ENCODE results near the gene FAM83F. TPM values are rescaled to one million over a fixed set of nuclear protein-coding genes. Genes with fewer than 3 reads are reported as not detected.
A peak's percentile ranks its signal among the peaks of the same experiment; 100 is the strongest.

FAM83F gene
- polyA plus RNA-seq, 5 donors = 0.14 to 0.36 (median 0.34) TPM

DNA sequence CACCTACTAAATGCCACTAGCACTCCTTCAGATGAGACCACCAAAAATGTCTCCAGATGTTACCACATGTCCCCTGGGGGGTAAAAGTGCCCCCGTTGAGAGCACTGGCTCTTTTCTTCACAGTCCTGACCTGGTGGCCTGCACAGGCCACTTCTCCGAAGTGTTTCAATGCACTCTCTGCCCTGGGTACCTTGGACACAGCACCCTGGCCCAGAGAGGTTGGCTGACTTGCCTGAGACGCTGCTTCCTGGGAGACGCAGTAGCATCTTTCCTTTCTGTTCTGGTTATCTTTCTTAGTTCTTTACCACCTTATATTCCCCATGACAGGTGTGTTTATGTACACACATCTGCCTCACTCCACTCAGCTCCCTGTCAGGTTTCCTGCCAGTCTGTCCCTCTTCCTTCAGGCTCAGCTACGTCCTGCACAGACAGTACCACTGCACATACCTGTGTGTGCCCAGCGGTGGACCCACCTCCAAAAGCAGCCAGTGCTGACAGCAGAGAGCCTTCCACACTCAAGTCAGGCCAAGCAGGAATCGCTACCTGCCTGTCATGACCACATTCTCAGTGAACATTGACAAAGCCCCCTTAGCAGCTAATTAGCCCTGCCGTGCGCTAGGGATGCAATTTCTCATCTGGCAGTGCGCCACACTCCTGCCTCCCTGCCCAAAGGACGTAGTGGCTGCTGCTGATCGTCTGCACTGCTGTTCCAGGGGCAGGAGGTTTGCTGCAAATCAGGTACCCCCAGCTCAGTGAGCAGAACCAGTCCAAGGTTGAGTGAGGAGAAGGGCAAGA lies 39.0 kb downstream of the FAM83F start:
- no peak for DNase-seq

GRCh38 chr22:40035351-40035750 lies 40.6 kb downstream of the FAM83F start:
- no peak for DNase-seq

DNA sequence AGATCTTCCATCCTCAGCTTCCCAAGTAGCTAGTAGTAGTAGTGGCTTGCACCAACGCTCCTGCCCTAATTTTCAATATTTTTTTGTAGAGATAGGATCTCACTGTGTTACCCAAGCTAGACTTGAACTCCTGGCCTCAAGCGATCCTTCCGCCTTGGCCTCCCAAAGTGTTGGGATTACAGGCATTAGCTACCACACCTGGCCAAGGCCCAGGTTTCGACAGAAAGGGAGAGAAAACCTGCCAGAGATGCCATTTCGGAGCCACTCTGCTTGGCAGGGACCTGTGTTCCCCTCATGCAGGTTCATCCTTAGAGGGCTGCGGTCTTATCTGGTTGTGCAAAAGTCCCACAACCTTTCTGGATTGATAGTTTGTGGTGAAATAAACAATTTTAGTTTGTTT lies 41.4 kb downstream of the FAM83F start:
- no peak for DNase-seq

DNA sequence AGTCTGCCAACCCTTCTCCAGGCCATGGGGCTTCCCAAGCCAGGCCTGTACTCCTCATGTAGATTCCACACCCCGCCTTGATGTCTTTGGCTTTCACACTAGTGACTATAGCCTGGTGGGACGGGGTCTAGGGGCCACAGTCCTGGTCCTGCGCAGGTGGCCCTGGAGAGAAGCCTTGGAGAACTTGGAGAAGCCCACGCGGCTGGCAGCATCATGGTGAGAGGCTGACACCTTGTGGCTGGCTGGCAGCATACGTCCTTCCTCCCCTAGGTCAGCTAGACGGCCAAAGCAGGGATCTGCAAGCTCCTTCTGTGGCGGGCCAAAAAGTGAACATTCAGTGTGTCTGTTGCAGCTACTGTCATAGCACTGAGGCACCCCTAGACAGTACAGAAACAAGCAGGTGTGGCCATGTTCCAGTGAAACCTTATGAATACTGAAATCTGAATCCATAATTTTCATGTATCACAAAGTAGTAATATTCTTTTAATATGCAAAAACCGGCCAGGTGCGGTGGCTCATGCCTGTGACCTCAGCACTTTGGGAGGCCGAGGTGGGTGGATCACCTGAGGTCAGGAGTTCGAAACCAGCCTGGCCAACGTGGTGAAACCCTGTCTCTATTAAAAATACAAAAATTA lies 42.0 kb downstream of the FAM83F start:
- peak in 1 of 2 donors; percentile 52 for DNase-seq

DNA sequence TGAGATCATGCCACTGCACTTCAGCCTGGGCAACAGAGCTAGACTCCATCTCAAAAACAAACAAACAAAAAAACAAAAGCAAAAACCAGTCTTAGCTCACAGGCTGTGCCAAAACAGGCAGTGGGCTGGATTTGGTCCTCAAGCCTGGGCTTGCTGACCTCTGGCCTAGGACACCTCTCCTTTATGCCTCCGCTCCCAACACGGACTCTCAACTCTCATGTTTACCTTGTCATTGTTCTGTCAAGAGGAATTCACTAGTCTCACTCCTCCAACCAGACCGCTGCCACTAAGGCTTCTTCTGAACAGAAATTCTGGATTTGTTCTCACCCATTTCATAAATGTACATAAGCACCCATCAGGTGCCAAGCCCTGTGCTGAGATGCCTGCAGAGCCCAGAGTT lies 42.6 kb downstream of the FAM83F start:
- DNase-seq = no peak

DNA sequence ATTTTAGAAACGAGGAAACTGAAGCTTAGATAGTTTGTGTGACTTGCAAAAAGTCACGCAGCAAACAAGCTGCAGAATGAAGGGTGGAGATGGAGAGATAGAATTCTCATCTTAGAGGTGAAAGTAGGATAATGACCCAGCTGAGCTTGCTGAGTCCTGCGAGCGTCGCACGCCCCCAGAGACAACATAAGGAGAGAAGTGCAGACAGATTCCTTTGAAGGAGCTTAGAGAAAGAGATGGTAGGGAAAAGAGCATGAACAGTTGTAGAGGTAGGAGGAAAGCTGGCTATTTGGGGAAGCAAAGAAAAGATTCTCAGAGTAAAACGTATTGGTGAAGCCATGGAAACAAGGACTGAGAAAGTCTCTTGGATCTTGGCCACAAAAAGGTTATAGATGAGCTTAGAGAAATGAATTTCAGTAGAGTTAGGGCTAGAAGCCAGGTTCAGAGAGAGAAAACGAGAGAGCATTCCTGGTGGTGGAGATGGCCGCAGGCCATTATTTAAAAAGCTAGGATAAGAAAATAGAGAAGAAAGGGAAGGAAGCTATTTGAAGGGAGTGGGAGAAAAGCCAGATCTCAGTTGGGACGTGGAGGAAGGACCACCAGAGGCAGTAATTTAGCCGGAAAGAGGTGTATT lies 44.8 kb downstream of the FAM83F start:
- DNase-seq = peak in 1 of 2 donors; percentile 44

DNA sequence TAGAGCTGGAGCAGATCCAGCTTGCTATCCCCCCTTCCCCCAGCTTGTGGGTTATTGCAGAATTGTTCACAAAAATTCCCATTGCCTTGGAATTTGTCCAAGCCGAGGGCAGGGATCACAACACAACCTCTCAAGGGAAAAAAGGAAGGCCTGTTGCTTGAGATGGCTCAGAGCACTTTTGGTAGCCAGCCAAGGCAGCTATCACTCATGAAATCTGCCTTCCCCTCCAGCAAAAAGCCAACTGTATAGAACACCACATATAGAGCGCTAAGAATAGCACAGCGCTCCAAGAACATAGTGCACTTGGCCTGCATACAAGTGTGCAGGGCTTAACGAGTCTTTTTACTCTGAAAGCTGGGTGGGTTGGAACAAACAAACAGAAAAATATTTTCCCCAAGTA lies 46.2 kb downstream of the FAM83F start:
- peak; percentile 96 for DNase-seq

GRCh38 chr22:40041366-40042137 lies 46.8 kb downstream of the FAM83F start:
- DNase-seq = no peak

DNA sequence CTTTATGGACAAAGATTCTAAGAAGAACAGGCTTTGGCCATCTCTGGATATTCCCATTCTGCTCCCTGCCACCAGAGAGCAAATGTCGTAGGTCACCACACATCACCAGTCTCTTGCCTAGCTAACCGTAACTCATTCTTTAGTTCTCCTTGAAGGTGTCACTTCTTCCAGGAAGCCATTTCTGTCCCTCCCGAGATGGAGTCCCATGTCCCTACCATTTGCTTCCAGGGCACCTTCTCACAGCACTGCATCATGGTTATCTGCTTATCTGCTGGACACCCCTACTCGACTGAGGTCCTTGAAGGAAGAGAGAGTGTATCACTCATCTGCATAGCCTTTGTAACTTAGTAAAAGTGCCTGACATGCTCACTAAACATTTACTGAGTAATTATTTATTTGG lies 47.6 kb downstream of the FAM83F start:
- no peak for DNase-seq

DNA sequence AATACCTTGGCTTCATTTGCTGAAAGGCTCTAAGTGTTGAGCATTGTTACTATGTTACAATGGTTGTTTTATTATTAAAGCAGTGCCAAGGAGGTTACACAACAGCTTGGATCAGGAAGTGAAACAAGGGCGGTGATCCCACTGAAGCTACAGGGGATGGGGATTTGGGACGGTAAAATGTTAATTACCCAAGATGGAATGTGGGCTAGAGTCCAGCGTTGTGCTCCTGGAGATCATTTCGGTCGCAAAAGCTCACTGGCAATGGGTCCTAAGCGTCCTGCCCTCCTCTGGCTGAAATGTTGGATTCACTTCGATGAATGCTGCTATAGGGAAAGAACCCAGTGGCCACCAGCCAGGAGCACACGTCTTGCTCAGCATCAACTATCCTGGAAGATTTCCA lies 48.3 kb downstream of the FAM83F start:
- peak; percentile 88 to 90 for DNase-seq

DNA sequence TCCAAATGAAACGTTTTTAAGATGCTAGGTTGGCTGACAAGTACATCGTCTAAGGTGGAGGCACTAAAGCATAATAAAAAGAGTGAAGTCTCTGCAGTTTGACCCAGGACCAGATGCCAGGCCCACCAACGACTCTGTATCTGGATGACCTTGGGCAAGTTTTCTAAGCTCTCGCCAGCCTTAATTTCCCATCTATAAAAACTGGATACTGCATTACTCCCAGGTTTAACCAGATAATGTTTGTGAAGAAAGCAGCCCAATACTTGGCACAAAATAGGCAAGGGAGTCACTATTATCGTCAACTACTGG lies 49.0 kb downstream of the FAM83F start:
- DNase-seq = no peak

- DNase-seq = peak; percentile 98 to 99
Measured at GRCh38 chr22:40044102-40044869, 49.5 kb downstream of the FAM83F start.

DNA sequence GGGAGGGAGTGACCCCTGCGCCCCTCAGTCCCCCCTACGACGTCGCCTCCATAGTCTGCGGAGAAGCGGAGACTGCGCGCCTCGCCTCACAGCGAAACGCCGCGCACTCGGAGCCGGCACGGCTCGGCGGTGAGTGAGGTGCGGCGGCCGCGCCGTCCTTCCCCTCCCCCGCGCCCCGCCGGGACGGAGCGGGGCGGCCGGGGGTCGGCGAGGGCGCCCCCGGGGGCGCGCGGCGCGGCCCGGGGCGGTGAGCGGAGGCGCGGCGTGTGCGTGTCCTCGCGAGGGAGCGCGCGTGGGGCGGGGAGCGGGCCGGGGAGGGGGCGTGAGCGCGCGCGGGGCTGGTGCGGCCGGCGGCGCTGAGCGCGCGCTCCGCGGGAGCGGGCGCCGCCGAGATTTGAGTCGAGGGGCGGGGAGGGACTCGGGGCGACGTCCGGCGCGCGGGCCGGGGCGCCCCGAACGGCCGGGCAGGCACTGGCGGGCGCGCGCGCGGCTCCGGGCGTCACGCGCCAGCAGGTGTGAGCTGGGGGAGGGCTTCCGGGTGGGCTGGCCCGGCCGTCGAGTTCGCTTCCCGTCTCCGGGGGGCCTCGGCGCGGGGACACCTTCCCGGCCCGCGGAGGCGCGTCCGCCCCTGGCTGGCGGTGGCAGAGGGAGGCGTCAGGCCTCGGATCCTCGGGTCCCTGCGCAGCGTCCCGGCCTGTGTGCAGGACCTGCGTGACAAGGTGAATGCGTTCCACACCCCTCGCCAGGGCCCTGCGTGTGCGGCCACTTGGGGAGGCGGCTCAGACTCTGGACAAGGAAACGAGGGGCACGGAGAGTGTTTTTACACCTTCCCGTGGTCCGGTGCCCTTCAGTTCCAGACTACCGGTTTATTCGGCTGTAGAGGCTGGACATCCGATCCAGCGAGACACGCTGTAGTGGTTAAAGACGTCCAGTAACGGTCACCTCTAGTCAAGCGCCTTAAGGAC lies 50.4 kb downstream of the FAM83F start:
- DNase-seq = peak in 1 of 2 donors; percentile 41

DNA sequence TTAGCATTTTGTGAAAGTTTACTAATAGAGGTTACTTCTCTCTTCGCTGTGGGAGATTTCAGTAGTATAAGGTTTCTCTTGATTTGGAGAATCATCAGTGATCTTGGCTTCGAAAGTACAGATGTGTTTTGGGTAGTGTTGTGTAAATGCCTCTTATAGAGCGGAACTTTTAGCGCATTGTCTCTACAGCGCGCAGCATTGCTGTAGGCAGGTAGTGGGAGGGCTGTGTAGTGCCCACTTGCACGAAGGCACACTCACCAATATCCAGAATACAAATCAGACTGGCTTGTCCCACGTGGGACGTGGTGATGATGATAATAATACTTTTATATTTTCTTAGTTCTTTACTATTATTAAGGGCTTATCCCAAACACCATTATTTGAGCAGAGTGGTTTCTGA lies 51.4 kb downstream of the FAM83F start:
- DNase-seq = no peak

GRCh38 chr22:40050258-40050657 lies 55.5 kb downstream of the FAM83F start:
- no peak for DNase-seq

DNA sequence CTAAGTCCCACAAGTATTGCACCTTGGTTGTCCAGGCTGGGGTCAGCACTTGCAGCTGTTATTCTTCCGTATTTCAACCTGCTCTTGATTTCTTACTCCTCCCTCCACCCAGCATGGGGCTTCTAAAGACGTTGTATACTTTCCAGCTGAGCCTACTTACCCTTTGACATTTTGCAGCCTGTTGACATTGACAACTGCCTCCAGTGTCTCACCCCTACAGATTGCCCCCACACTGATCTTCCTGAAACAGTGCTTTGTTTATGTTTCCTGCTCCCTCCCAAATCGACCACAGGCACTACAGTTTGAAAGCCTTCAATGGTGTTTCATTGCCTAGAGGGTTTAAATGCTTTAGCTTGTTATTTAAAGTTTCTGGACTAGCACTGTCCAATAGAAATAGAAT lies 56.6 kb downstream of the FAM83F start:
- no peak for DNase-seq

DNA sequence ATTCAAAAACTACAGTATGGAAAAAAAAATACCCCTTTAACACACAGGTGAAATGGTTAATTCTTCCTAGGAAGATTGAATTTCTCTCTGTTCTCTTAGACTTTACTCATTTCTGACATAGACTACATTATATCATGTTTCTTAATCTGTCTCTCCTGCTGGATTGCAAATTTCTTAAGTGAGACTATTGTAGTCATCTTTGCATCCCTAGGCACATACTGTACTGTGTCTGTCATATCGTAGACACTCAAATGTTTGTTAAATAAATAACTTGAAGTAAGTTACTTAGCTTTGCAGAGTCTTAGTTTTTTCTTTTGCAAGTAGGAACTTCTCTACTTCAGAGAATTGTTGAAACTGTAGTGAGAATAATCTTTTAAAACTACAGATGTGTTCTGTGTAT lies 58.7 kb downstream of the FAM83F start:
- no peak for DNase-seq

GRCh38 chr22:40054486-40054885 lies 59.7 kb downstream of the FAM83F start:
- no peak for DNase-seq

- no peak for DNase-seq
Measured at GRCh38 chr22:40055143-40055883, 60.6 kb downstream of the FAM83F start.

- DNase-seq = no peak
Measured at GRCh38 chr22:40056154-40056553, 61.4 kb downstream of the FAM83F start.
